HG02763 (cell line): Measurements from ENCODE around the gene LONP2.
A peak's percentile ranks its signal among the peaks of the same experiment; 100 is the strongest.
"Not testable (repeated sequence)": the region's sequence is repeated elsewhere in the genome, so short reads cannot be mapped to it uniquely, and the experiment has no call there.

Source experiments
- ATAC-seq: cut with Tn5 transposase; IDR thresholded peaks from one replicate; pipeline ENCODE4 v1.9.1; 2021; ENCODE audit warnings: mild to moderate bottlenecking, moderate library complexity; ENCODE audit not compliant: unreplicated experiment

The LONP2 gene

GRCh38 chr16:48384520-48385252 is 140.6 kb downstream of the LONP2 start:
- ATAC-seq: peak; percentile 58

- ATAC-seq: peak; percentile 64
Observed at GRCh38 chr16:48385253-48386150, 141.4 kb downstream of the LONP2 start, which contains the start of gene SIAH1. TSS of gene SIAH1 (minus strand) at chr16:48385413. CDS start at chr16:48362428, 22,985 bp downstream.

GRCh38 chr16:48386559-48387312 is 142.6 kb downstream of the LONP2 start:
- ATAC-seq: no peak

GRCh38 chr16:48392407-48392806 is 148.3 kb downstream of the LONP2 start:
- no peak for ATAC-seq

- ATAC-seq: no peak
Observed at GRCh38 chr16:48393485-48394354, 149.6 kb downstream of the LONP2 start.

GRCh38 chr16:48394355-48394703 is 150.2 kb downstream of the LONP2 start:
- no peak for ATAC-seq

- ATAC-seq: no peak
Observed at GRCh38 chr16:48395375-48395774, 151.3 kb downstream of the LONP2 start.

- ATAC-seq: not testable (repeated sequence)
Observed at GRCh38 chr16:48402547-48402946, 158.4 kb downstream of the LONP2 start.

GRCh38 chr16:48405153-48405552 is 161.1 kb downstream of the LONP2 start:
- ATAC-seq: no peak

- ATAC-seq: no peak
Observed at GRCh38 chr16:48405907-48406306, 161.8 kb downstream of the LONP2 start.
